Glomerular endothelial cell (primary cell): ENCODE measurements around the gene CPLANE1. TPM values are rescaled to one million over a fixed set of nuclear protein-coding genes. Genes with fewer than 3 reads are reported as not detected.
"Not testable (repeated sequence)": the region's sequence is repeated elsewhere in the genome, so short reads cannot be mapped to it uniquely, and the experiment has no call there.

ENCODE experiments used
- DNase-seq: peaks from one replicate; pipeline ENCODE4 v3.0.0-alpha.2; 2011; ENCODE audit warnings: low read depth, low spot score; ENCODE audit errors: extremely low read depth
- total RNA-seq: library from RNA; depleted of rRNA; stranded (reverse); fragments of >200 nt; gene quantifications from 2 replicates; pipeline ENCODE4 v1.2.3, GENCODE V29; 2015

The CPLANE1 gene
- total RNA-seq, 1 donor from 2014 or later = 21.6 TPM

DNA sequence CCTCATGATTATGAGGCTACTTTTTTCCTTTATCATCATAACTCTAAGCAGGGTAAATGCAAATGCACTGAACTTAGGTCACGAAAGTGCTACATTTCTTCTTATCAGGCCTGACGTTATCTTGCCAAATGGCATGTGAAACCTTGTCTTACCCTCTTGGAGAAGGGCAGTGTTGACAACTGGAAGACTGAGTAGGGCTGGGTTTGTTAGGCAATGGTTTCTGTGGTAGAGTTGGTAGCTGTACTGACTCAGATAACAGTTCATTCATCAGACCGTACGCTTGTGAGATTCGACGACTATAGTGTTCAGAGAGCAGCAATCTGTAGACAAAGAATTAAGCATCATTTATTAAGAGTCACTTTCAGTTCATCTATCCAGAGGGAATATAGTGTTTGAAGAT lies 127.7 kb downstream of the CPLANE1 start:
- DNase-seq = no peak

DNA sequence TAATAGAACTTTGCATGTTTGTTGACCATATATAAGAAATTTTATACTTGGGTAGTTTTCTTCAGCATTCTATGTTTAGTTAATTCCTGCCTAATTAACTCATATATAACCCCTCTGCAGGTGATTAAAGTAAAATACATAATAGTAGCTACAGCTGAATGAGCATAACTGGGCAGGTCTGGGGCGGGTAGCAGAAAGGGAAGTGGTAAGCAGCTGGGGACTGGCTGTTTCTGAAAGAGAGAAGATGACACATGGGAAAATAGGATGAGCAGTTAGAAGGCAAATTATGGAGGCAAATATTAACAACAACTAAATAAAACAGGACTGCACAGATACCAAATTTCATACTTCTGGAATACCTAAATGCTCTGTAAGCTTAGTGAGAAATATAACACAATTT lies 128.1 kb downstream of the CPLANE1 start:
- DNase-seq = no peak

DNA sequence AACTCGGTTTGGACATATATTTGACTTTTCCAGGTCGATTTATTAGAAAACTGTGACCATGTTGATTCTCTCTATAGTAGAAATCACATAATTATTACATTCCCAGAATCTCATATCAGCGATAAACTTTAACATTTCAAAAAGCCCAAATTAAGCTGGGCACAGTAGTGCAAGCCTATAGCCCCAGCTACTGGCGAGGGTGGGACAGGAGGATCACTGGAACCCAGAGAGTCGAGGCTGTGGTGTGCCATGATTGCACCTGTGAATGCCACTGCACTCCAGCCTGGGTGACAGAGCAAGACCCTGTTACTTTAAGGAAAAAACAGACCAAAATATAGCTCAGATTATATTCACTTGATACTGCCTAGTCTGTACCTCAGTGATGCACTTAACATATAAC lies 128.9 kb downstream of the CPLANE1 start:
- DNase-seq = no peak

- DNase-seq = no peak
Measured at GRCh38 chr5:37116359-37116758, 132.8 kb downstream of the CPLANE1 start.

- no peak for DNase-seq
Measured at GRCh38 chr5:37112383-37112991, 136.7 kb downstream of the CPLANE1 start.

GRCh38 chr5:37111426-37112382 lies 137.5 kb downstream of the CPLANE1 start:
- DNase-seq = no peak

- no peak for DNase-seq
Measured at GRCh38 chr5:37110135-37110534, 139.0 kb downstream of the CPLANE1 start.

DNA sequence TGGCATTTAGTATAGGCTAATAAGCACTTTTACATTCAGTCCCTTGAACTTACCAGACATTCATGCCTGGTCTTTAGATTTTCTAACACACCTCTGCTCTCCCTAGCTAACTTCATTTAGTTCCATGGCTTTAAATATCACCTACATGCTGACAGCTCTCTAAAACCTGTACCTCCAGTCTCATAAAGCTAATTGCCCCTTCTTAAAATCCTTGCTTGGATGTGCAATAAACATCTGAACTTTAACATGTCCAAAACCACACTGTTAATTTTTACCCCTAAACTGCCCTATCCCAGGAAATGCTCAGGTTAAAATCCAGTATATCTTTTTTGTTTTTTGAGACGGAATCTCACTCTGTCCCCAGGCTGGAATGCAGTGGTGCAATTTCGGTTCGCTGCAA lies 139.8 kb downstream of the CPLANE1 start:
- no peak for DNase-seq

DNA sequence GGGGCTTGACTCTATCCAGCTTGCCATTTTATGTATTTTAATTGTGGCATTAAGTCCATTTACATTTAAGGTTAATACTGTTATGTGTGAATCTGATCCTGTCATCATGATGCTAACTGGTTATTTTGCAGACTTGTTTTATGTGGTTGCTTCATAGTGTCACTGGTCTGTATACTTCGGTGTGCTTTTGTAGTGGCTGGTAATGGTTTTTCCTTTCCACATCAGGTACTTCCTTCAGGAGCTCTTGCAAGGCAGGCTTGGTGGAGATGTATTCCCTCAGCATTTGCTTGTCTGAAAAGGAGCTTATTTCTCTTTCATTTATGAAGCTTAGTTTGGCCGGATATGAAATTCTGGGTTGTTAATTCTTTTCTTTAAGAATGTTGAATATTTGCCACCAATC lies 145.9 kb downstream of the CPLANE1 start:
- DNase-seq = no peak

GRCh38 chr5:37099267-37099666 lies 149.9 kb downstream of the CPLANE1 start:
- not testable (repeated sequence) for DNase-seq

DNA sequence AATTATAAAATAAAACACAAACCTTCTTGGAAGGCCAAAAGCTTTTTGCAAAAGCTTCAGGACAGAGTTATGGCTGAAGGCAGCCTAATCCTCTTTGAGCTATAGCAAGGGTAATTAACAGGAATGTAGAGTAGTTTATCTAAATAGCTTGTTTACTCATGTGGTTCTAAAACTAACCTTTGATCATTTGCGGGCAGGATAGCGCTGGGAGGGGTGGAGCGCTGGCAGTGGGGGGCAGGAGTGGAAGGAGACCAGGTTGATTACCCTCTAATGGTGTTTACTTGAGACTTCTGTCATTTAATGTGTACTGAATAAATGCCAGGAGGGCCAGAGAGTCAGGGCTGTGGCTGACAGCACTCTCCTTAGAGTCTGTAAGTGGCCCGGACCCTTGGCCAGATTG lies 155.4 kb downstream of the CPLANE1 start:
- not testable (repeated sequence) for DNase-seq

DNA sequence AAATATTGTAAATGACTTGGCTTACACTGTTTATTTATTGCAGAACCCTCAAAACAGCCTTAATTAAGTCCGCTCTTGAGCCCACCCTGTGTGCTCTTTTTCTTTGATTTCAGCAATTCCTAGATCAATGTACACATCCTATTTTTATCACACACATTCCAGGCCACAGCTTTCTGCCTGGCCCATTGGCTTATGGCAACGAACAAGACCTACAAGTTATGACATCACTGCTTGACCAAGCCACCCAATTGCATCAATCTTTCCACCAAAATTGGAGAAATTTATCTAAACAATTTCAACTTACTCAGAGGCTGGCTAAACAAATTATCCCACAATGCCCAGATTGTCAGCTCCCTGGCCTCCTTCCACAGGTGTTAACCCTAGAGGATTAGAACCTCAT lies 158.4 kb downstream of the CPLANE1 start:
- DNase-seq = no peak

GRCh38 chr5:37090123-37090726 lies 159.0 kb downstream of the CPLANE1 start:
- no peak for DNase-seq

DNA sequence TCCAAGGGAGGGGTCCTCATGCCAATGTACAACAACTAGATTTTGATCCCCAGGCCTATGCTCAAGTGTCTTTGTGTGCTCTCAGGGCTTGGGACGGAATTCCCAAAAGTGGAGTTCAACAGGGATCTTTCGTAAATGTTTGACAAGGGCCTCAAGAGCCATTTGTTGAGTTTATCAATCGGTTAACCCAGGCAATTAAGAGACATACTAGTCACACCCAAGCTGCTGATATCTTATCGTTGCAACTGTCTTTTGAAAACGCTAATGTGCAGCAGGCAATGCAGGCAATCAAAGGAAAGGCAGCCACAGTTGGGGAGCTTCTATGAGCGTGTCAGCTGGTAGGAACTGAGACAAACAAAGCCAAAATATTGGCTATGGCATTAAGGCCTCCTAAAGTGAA lies 161.2 kb downstream of the CPLANE1 start:
- no peak for DNase-seq

- no peak for DNase-seq
Measured at GRCh38 chr5:37086466-37087173, 162.6 kb downstream of the CPLANE1 start.

DNA sequence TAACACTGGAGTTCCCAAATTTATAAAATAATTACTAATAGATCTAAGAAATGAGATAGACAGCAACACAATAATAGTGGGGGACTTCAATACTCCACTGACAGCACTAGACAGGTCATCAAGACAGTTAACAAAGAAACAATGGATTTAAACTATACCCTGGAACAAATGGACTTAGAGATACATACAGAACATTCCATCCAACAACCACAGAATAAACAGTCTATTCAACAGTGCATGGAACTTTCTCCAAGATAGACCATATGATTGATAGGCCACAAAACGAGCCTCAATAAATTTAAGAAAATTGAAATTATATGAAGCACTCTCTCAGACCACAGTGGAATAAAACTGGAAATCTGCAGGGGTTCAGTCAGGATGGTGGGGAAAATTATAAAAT lies 163.2 kb downstream of the CPLANE1 start:
- DNase-seq = not testable (repeated sequence)

- DNase-seq = not testable (repeated sequence)
Measured at GRCh38 chr5:37082977-37083376, 166.2 kb downstream of the CPLANE1 start.

DNA sequence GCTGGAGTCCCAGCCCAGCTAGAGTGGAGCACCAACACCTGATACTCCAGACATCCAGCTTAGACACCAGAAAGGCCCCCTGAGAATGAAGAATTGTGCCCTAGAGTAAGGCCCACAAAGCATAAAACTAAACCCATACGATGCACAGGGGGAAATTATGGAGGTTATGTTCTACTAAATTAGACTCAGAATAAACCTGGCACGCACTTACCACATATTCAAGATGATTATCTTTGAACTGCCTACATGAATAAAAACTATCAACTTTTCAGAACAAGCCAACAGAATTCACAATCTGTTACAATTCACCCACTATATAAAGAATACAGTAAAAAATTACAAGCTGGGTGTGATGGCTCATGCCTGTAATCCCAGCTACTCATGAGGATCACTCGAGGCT lies 168.5 kb downstream of the CPLANE1 start:
- no peak for DNase-seq

- DNase-seq = no peak
Measured at GRCh38 chr5:37077146-37077545, 172.0 kb downstream of the CPLANE1 start.

DNA sequence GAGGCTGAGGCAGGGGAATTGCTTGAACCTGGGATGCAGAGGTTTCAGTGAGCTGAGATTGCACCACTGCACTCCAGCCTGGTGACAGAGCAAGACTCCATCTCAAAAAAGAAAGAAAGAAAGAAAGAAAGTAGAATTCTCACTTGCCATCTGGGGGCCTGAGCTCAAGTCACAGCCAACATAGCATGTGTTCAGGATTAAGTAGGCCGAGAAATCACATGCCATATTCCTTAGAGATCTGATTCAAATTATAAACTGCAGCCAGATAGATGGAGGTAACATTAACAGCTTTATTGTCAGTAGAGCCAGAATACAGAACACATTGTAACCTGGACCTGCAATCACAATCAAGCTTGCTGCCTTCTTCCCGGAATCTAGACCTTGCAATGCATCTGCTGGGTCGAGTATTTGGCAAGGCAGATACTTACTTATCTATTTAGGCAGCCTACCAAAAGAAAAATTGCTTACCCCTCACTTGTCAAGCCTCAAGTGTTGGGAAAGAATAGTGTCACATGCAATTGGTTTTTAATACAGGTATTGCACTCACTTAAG lies 173.7 kb downstream of the CPLANE1 start:
- DNase-seq = no peak
